ENCODE results near the gene QKI. TPM values are rescaled to one million over a fixed set of nuclear protein-coding genes. Genes with fewer than 3 reads are reported as not detected.

QKI gene
- total RNA-seq, 1 experiment from 2014 or later, result 176 TPM

GRCh38 chr6:163442336-163442735 is 27.8 kb downstream of the QKI start:
- Histone ChIP-seq H3K56ac (ENCODE audit: insufficient read length, low read depth, low read length) (no peak overlapping the region), H3K27ac (ENCODE audit: insufficient read length, low read depth, low read length) (no peak overlapping the region), H3K9me3 (ENCODE audit: control insufficient read depth, low read depth, low read length) (no peaks in the 10 kb centered on the region), H3K27me3 (ENCODE audit: insufficient read depth, low read length) (no peaks in the 10 kb centered on the region), H2BK12ac (ENCODE audit: insufficient read length, low read depth, low read length) (no peak overlapping the region), H3K4me2 (ENCODE audit: insufficient read depth, insufficient read length, low read length) (no peak overlapping the region), H3K18ac (ENCODE audit: insufficient read length, low read depth, low read length) (no peak overlapping the region), H4K20me1 (ENCODE audit: control insufficient read depth, insufficient read depth, insufficient read length) (no peaks in the 10 kb centered on the region), H3K23me2 (ENCODE audit: insufficient read length, low read depth, low read length, poor library complexity, severe bottlenecking) (no peaks in the 10 kb centered on the region), H4K91ac (ENCODE audit: insufficient read length, low read depth, low read length) (no peak overlapping the region), H2BK15ac (ENCODE audit: low read depth, low read length) (no peak overlapping the region), H3T11ph (ENCODE audit: low read length) (no peak overlapping the region), H4K5ac (ENCODE audit: insufficient read length, low read depth, low read length) (no peak overlapping the region), H3K14ac (ENCODE audit: insufficient read depth, low read length) (no peak overlapping the region), H3K23ac (ENCODE audit: insufficient read length, low read depth, low read length) (no peak overlapping the region), H3K79me1 (ENCODE audit: insufficient read depth, low read depth, low read length, poor library complexity, severe bottlenecking) (peaks cover 6% of the 10 kb centered on the region), H3K4me1 (ENCODE audit: insufficient read depth, low read length) (no peaks in the 10 kb centered on the region; the same call in 1 of the 2 replicates), H2BK5ac (ENCODE audit: insufficient read length, low read length) (no peak overlapping the region), H3K4ac (ENCODE audit: low read depth, low read length) (no peak overlapping the region), H3K79me2 (ENCODE audit: insufficient read depth, low read length) (peaks cover 39% of the 10 kb centered on the region), H2BK120ac (ENCODE audit: low read depth, low read length, poor library complexity, severe bottlenecking) (no peak overlapping the region), H2AFZ (ENCODE audit: low read length) (no peak overlapping the region), H4K8ac (replicated peaks; ENCODE audit: insufficient read length, low read depth, low read length) (no peak overlapping the region), H2BK20ac (ENCODE audit: low read depth, low read length, poor library complexity, severe bottlenecking) (no peak overlapping the region), H2AK5ac (ENCODE audit: insufficient read length, low read length) (no peak overlapping the region), H3K9ac (ENCODE audit: extremely low read depth, insufficient read length, low read length) (no peak overlapping the region)
- no peak for TF ChIP-seq CTCF (conservative IDR thresholded peaks at IDR 0.05)
- Mint-ChIP-seq H3K9me3 (no peaks in the 10 kb centered on the region), H3K27me3 (ENCODE audit: low read depth) (no peaks in the 10 kb centered on the region), H3K27ac (peak overlapping the region in 1 of 3 experiments; percentile 17; a peak in 1 of 7 replicates), H3K36me3 (ENCODE audit: insufficient read depth in 1 of 3, low read depth in 3 of 3) (peaks cover 0 to 5% (median 0%) of the 10 kb centered on the region in 3 experiments; a peak in 2 of 7 replicates), H3K4me1 (peaks cover 45 to 47% of the 10 kb centered on the region in 2 experiments), H3K4me3 (no peak overlapping the region)
- WGBS (ENCODE audit: extremely low coverage, insufficient read length, low lambda C conversion rate), result 100% methylated on average over 1 of the region's 2 CpGs
- DNase-seq, result no peak
